ENCODE results near the gene KANK2. TPM values are rescaled to one million over a fixed set of nuclear protein-coding genes. Genes with fewer than 3 reads are reported as not detected.

The KANK2 gene
- total and polyA plus RNA-seq, 2 of the 4 experiments (the other 2 are of a cell fraction), result 104 to 176 TPM

DNA sequence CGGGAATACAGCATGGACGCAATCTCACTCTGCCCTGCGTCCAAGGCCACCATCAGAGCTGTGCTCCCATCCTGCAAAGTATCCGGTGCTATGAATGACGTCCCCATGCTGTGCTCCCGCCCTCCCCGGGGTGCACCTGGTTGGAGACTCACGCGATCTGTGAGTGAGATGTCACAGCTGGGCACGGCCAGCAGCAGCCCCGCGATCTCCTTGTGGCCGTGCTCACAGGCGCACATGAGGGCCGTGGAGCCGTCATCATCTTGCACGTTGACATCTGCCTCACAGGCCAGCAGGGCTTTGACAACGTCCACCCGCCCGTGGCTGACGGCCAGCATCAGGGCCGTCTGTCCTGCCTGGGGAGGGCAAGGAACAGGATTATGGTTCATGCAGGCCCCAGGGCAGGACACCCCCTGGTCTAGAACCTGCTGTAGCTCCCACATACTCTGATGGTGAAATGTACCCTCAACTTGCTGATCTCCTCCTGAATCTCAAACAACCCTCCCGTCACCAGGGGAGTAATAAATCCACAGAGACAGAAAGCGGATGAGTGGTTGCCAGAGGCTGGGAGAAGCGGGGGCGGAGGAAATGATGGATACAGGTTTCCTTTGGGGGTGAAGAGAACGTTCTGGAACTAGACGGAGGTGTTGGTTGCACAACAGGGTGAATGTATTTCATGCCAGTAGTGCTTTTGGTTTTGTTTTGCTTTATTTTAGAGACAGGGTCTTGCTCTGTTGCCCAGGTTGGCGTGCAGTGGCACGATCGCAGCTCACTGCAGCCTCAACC lies 27.3 kb downstream of the KANK2 start:
- Histone ChIP-seq H3K9me3 (ENCODE audit: control insufficient read depth, insufficient read depth, low read length) (no peaks in the 10 kb centered on the region), H3K27ac (ENCODE audit: insufficient read depth, low read length) (peak overlapping the region; percentile 42; the same call in 1 of the 2 replicates), H3K23ac (ENCODE audit: low read depth, low read length) (no peak overlapping the region; the same call in 1 of the 2 replicates), H2AK5ac (ENCODE audit: low read depth, low read length) (peak overlapping the region; percentile 94), H3K79me1 (ENCODE audit: low read depth in 1 of 2, low read length in 2 of 2) (peaks cover 22 to 66% of the 10 kb centered on the region in 2 experiments), H2BK15ac (ENCODE audit: low read depth, low read length) (peak overlapping the region; percentile 5; the same call in 1 of the 3 replicates), H3K4me2 (ENCODE audit: low read depth, low read length) (no peak overlapping the region), H3K27me3 (ENCODE audit: control insufficient read depth, insufficient read depth, low read length) (no peaks in the 10 kb centered on the region), H4K5ac (ENCODE audit: low read depth, low read length) (no peak overlapping the region), H3K4me1 (ENCODE audit: control insufficient read depth, insufficient read depth, low read length) (peaks cover 9% of the 10 kb centered on the region), H3K36me3 (ENCODE audit: control insufficient read depth, insufficient read depth, low read length) (peaks cover 79% of the 10 kb centered on the region), H2BK20ac (ENCODE audit: low read depth, low read length) (peak overlapping the region; percentile 51; the same call in 1 of the 2 replicates), H3K56ac (ENCODE audit: extremely low read depth, insufficient read depth, low read length) (no peak overlapping the region), H2BK5ac (ENCODE audit: low read depth, low read length, poor library complexity, severe bottlenecking) (peak overlapping the region; percentile 60), H4K91ac (ENCODE audit: insufficient read depth, low read depth, low read length) (peak overlapping the region; percentile 17; the same call in 1 of the 2 replicates), H3K4me3 (ENCODE audit: insufficient read depth, low read depth, low read length) (no peak overlapping the region), H4K20me1 (ENCODE audit: insufficient read depth, low read length) (no peaks in the 10 kb centered on the region; the same call in none of the 2 replicates), H3K18ac (ENCODE audit: low read depth, low read length) (no peak overlapping the region), H2AFZ (replicated peaks; ENCODE audit: low read length, poor library complexity) (no peak overlapping the region), H4K8ac (ENCODE audit: low read depth in 2 of 2, low read length in 2 of 2) (peak overlapping the region; percentile 34 to 42; a peak in 3 of 4 replicates), H3K9me1 (ENCODE audit: insufficient read depth, low read length) (peaks cover 14% of the 10 kb centered on the region), H2BK120ac (ENCODE audit: low read depth, low read length) (peak overlapping the region; percentile 42), H3K9ac (ENCODE audit: low read depth, low read length) (no peak overlapping the region), H3K14ac (replicated peaks; ENCODE audit: low read depth, low read length) (peak overlapping the region; percentile 37), H2AK9ac (replicated peaks; ENCODE audit: low read depth, low read length, poor library complexity) (no peak overlapping the region), H3K4ac (ENCODE audit: low read depth, low read length) (peak overlapping the region; percentile 36)
- TF ChIP-seq CHD1 (IDR thresholded peaks at IDR 0.05; ENCODE audit: low read depth, low read length) (no peak), CEBPB (IDR thresholded peaks at IDR 0.05; ENCODE audit: low read depth, low read length) (peak; percentile 66)
- in situ Hi-C loops (cut with MboI; ENCODE audit: low sequenced_read_pairs) (no loop called here), dilution Hi-C loops (cut with HindIII; ENCODE audit: low sequenced_read_pairs, unreplicated experiment) (no loop called here), intact Hi-C loops (cut with micrococcal nuclease) (loop anchor here (2.0 kb wide), 1 partner anchor 31 kb away; no protein-coding TSS in a partner anchor)
- ATAC-seq (ENCODE audit: low read depth) (no peak), DNase-seq (peak; percentile 29)
- WGBS, 2 experiments (ENCODE audit: extremely low coverage in 2 of 2, insufficient read length in 1 of 2), result 82% methylated on average over 13 of the region's 31 CpGs; no CpG with 5 or more reads in 1 of the 2 experiments
- no TSS peak for BruUV-seq (replicated peaks)
- CTCF ChIA-PET, result no interaction called here
- POLR2A ChIA-PET (ENCODE audit: unreplicated experiment), result no interaction called here

All from IMR-90 (cell line).